CD4-positive, alpha-beta T cell treated with Interleukin-21 for 1 hour (primary cell): ENCODE data around the gene MUC4.
"Not testable (repeated sequence)": the region's sequence is repeated elsewhere in the genome, so short reads cannot be mapped to it uniquely, and the experiment has no call there.

Experiments
- DNase-seq: peaks from one replicate; pipeline ENCODE4 v3.0.0-alpha.2; 2020

The MUC4 gene

DNA sequence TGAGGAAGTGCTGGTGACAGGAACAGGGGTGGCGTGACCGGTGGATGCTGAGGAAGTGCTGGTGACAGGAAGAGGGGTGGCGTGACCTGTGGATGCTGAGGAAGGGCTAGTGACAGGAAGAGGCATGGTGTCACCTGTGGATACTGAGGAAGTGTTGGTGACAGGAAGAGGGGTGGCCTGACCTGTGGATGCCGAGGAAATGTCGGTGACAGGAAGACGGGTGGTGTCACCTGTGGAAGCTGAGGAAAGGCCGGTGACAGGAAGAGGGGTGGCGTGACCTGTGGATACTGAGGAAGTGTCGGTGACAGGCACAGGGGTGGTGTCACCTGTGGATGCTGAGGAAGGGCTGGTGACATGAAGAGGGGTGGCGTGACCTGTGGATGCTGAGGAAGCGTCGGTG lies 30.5 kb downstream of the MUC4 start:
- not testable (repeated sequence) for DNase-seq

GRCh38 chr3:195777975-195778374 lies 33.8 kb downstream of the MUC4 start:
- DNase-seq, result no peak

DNA sequence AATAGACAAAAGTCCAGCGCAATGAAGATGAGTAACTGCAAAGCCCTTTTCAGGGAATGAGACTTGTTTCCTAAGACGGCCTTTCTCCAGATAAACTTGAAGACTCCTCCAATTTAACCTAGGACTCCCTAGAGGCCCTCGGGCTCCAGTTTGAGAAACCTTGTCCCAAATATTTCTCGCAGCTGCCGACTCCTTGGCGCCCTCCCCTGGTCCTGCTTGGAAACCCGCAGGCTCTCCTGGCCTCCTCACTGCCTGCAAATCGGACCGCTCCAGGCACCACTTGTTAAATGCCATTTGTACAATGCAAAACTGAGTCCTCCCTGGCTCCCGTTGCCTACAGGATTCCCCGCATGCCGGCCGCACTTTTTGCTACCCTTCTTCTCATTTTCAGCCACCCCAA lies 36.8 kb downstream of the MUC4 start:
- no peak for DNase-seq

DNA sequence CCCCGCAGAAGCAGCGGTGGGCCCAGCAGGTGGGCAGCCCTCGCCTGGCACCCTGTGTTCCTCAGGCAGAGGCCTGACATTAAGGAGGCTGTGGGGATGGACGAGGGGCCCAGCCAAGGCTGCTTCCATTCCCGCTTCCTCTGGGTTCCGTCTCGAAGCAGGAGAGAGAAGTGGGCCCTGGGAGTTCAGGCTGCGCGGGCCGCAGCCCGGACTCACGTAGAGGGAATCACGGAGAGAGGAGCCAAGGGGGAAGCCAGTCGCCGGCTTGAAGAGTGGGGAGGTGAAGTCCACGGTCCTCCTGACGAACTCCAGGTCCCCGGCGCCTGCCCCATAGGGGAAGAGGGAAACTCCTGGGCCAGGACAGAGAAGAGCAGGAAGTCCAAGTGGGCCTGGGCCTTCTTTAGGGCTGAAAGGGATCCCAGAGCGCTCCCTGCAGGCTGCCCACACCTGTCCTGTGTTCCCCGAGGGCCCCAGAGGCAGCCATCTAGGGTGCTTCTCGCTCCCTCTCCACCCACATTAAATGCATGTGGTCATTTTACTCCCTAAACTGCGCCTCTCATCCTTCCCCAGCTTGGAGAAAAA lies 37.7 kb downstream of the MUC4 start:
- DNase-seq, result no peak

GRCh38 chr3:195771646-195772300 lies 40.0 kb downstream of the MUC4 start:
- no peak for DNase-seq

GRCh38 chr3:195770841-195771645 lies 40.7 kb downstream of the MUC4 start:
- not testable (repeated sequence) for DNase-seq

DNA sequence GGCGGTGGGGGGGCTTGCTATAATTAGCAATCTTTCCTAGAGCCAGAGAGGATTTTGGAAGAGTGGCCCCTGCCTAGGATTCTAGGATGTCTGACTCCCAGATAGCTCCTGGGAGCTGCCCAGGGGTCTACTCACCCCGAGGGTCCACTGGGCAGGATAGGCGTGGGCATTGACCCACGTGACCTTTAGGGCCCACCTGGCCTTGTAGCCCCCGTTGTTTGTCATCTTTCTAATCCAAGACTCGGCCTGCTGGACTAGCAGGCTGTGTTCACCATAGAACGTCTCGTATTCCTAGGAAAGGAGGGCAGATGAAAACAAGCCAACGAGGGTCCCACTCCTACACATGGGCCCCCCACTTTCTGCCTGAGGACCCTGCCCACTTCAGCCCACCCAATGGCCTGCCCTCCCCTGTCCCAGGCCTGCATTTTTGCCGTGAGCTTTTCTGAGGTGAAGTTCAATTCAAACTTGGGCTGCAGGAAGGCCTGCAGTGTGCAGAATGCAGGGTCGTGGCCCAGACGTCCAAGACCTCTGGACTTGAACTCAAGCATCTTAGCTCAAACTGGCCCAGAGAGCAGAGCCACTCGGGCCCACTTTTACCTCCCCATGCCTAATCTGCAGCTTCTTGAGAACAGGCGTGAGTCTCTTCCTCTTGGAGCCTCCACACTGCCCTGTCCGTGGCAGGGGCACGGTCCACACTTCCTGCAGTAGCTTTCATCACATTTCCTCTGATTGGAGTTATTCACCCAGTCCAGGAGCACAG lies 41.5 kb downstream of the MUC4 start:
- DNase-seq, result no peak

- DNase-seq, result no peak
Measured at GRCh38 chr3:195769551-195769950, 42.2 kb downstream of the MUC4 start.

GRCh38 chr3:195768831-195769303 lies 42.9 kb downstream of the MUC4 start:
- DNase-seq, result no peak

DNA sequence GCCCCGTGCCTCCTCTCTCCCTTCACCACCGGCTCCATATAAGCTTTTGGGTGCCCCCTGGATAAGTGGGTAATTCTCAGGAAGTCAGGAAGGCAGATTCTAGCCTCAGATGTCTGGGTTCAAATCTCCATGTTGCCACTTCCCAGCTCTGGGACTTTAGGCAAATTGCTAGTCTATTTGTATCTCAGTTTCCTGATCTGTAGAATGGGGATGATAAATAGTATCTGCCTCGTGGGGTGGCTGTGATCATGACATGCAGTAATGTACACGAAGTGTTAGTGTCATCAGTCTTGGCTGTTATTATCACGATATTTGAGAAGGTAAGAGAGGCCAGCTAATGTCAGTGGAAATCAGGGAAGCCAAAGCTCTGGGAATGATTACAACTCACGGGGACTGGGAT lies 43.3 kb downstream of the MUC4 start:
- DNase-seq, result no peak

GRCh38 chr3:195767792-195768191 lies 43.9 kb downstream of the MUC4 start:
- DNase-seq, result no peak

- DNase-seq, result no peak
Measured at GRCh38 chr3:195766671-195767070, 45.1 kb downstream of the MUC4 start.

DNA sequence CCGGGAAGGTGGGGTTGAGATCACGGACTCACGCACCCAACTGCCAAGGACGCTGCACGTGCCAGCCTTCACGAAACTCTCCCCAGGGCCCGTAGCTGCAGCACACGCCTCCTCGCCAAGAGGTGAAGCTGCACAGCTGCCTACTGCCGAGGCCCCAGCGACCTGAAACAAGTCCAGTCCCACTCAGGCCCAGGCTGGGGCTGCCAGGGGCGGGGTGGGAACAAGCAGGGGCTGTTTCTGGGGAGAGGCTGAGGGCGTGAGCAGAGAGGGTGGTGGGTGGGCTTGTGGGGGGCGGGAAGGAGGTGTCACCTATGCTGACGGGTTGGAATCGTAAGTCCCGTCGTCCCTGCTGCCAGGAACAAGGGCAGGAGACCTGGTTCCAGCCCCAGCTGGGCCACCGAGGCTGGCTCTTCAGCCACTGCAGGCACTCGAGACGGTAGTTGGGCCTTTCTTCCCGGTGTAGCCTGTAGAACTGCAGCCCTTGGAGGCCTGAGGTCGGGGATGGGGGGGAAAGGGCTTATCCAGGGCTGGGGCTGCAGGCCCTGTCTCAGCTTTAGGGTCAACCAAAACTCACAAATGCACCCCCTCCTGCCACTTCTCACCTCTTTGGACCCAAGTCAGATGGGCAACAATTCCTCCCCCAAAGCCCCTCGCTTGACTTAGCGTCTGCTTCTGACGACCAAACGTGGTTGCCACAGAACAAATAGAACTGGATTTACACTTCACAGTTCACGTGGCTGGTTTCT lies 46.6 kb downstream of the MUC4 start:
- no peak for DNase-seq

DNA sequence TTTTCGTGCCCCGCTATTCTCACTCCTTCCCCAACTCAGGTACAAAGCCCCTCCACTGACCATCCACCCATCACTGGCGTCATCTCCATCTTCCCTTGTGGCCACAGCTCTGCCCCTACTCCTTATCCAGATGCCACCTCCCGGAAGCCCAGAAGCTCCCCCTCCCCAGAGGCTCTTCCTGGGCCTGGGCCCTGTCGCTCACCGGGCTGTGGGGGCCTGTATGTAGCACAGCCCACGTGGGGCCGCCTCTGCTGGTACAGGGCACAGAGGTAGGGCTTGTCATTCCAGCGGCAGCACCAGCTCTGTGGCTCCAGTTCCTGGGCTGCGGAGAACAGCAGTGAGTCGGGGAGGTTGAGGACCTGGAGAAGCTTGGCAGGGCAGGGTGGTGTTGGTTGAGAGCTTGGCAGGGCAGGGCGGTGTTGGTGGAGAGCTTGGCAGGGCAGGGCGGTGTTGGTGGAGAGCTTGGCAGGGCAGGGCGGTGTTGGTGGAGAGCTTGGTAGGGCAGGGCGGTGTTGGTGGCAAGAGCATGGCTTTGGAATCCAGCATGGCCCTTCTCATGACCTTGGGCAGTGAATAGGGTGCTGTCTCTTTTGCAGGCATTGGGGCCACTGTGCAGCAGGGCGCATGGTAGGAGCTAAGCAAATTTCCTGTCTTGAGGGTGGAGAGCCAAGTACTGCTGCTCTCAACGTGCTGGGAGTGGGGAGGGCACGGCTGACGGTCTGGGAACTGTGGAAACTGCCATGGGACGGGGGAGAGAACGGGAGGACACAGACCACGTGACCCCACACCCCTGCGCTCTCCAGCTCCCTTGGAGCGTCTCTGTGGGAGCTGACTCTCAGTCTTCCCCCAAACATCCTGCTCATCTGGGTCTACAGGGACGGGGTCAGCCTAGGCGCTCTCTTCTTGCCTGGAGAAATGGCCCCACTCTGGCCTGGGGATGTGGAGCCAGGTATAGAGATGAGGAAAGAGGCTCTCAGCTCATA lies 47.6 kb downstream of the MUC4 start:
- no peak for DNase-seq

DNA sequence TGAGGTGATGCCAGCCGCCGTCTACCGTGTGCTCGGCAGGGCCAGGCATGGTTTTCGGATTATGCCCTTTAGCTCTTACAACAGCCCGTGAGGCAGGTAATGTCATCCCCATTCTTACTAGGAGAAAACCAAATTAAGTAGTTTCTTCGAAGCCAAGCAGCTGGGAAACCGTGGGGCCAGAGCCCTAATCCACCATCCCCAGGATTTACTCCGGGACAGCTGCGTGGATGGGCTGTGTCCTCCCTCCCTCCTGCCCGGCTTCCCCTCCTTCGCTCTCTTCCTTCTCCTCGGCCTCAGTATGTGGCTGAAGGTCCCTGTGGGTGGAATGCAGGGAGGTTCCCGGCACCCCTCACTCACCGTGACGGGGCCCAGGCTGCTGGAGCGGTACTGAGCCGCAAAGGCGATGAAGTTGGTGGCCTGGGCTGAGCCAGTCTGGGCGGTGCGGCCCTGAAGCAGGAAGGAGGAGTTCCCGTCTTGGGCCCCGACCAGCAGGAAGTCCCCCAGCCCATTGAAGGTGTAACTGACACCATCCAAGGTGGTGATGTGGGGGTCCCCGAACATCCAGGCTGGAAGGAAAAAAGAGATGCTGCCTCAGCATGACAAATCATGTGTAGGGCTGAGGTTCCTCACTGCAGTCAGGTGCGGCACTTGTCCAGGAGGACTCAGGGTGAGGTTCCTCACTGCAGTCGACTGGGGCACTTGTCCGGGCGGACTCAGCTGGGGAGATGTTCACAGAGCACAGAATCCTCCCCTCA lies 48.5 kb downstream of the MUC4 start:
- DNase-seq, result no peak

- DNase-seq, result no peak
Measured at GRCh38 chr3:195762611-195763010, 49.1 kb downstream of the MUC4 start.

GRCh38 chr3:195762249-195762585 lies 49.5 kb downstream of the MUC4 start:
- no peak for DNase-seq

DNA sequence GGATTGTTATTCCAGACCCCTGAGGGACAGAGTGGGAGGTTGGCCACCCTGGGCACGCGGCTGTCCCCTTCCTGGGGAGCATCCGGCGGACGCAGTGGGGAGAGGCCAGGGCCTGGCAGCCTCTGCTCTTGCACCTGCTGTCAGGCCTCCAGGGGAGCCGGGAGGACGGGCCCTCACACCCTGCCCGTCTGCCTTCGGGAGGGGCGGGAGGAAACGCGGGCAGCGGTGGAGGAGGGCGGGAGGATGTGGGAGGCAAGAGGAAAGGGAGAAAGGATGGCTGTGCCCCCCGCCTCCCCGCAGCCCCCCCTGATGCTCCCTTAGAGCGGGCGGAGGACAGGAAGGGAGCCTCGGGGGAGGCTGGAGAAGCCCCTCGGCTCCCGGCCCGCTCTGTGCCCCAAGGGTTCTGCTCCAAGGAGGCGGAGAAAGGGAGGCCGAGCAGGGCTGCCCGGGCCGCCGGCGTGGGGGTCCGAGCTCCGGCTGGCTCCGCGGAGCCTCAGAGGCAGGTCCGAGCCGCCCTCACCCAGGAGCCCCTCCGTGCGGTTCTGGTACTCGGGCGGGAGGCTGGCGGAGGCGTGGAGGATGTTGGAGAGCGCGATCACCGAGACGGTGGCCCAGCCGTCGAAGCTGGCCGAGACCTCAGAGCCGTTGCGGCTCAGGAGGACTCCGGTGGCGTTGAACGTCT lies 50.0 kb downstream of the MUC4 start:
- DNase-seq, result no peak

DNA sequence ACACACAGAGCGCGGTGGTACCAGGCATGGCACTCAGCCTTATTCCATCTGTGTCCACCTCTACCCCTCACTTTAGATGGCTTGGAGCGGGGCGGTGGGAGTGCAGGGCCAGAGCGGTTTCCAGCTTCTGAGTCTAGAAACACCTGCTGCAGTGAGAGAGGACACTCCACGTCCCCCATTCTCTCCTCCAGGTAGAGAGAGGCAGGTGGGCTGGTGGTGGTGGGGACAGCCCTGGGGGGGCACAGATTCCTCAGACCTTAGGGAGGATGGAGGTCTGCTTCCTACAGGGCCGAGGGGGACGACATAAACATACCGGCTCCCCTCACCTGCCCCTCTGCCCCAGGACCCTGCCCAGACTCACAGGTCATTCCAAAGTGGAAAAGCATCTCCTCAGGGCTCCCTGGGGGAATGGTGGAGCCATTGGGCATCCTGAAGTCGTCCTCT lies 50.6 kb downstream of the MUC4 start:
- no peak for DNase-seq
